HepG2 (cell line): Measurements from ENCODE around the gene UBL4B. TPM values are rescaled to one million over a fixed set of nuclear protein-coding genes. Genes with fewer than 3 reads are reported as not detected.

Source experiments
- FOXK1 ChIP-seq: sonication (generic); formaldehyde crosslinking; IDR thresholded peaks from 2 replicates; pipeline ENCODE4 v1.4.0; 2020; ENCODE audit warnings: low read depth, missing genetic modification reagents, borderline replicate concordance
- KAT7 ChIP-seq: IDR thresholded peaks from 2 replicates; pipeline ENCODE4 v1.6.1; 2018; ENCODE audit warnings: borderline replicate concordance, missing compliant biosample characterization
- MED13 ChIP-seq: sonication (generic); formaldehyde crosslinking; IDR thresholded peaks from 2 replicates; pipeline ENCODE4 v1.5.0; 2020; ENCODE audit warnings: missing genetic modification reagents
- SYNCRIP ChIP-seq: fragments of 200-400 bp; formaldehyde crosslinking; IDR thresholded peaks from 2 replicates; pipeline ENCODE4 v1.6.1; 2018; ENCODE audit warnings: mild to moderate bottlenecking, low read depth, low read length; ENCODE audit not compliant: insufficient read depth
- TCF12 ChIP-seq, 2 experiments: fragments of 450-650 bp in 1 of 2; sonication (generic) in 1 of 2; formaldehyde crosslinking in 1 of 2; IDR thresholded peaks; 2 replicates each; pipeline versions ENCODE4 v1.6.1 to v1.8.0; 2017 to 2022; ENCODE audit warnings: antibody characterized with exemption in 1 of 2, mild to moderate bottlenecking in 1 of 2, missing genetic modification reagents in 1 of 2, moderate library complexity in 1 of 2
- ZC3H4 ChIP-seq: sonication (generic); formaldehyde crosslinking; IDR thresholded peaks from 2 replicates; pipeline ENCODE4 v1.4.0; 2020; ENCODE audit warnings: missing genetic modification reagents, borderline replicate concordance
- ZFP62 ChIP-seq: sonication (generic); formaldehyde crosslinking; IDR thresholded peaks from 2 replicates; pipeline ENCODE4 v1.4.0; 2020; ENCODE audit warnings: missing genetic modification reagents
- ZNF432 ChIP-seq: sonication (generic); formaldehyde crosslinking; IDR thresholded peaks from 2 replicates; pipeline ENCODE4 v1.5.0; 2020; ENCODE audit warnings: missing genetic modification reagents, mild to moderate bottlenecking, borderline replicate concordance
- ZNF567 ChIP-seq: sonication (generic); formaldehyde crosslinking; IDR thresholded peaks from 2 replicates; pipeline ENCODE4 v1.8.1; 2023; ENCODE audit warnings: mild to moderate bottlenecking, missing genetic modification reagents, borderline replicate concordance
- polyA plus RNA-seq, 8 experiments: library from polyadenylated mRNA; depleted of rRNA in 3 of 8; stranded (reverse) in 7 of 8; unstranded in 1 of 8; fragments of >200 nt; fragmentation: Illumina TruSeq in 4 of 8; extraction: Trizol in 4 of 8; gene quantifications; 2 replicates each; pipeline versions ENCODE4 v1.2.1 to v1.2.3, GENCODE V29; 2011 to 2016; ENCODE audit warnings: low read depth in 4 of 8, missing spikeins in 1 of 8, mixed read lengths in 1 of 8; ENCODE audit not compliant: insufficient read depth in 1 of 8
- total RNA-seq, 5 experiments: library from RNA; depleted of rRNA; stranded (reverse); fragments of >200 nt; fragmentation: Illumina TruSeq; extraction: Trizol; gene quantifications; 2 replicates each; pipeline ENCODE4 v1.2.3, GENCODE V29; 2016; ENCODE audit warnings: low read depth in 1 of 5
- TF ChIP-seq, protein P1 (sequence below), 2 experiments: sonication (generic) in 1 of 2; formaldehyde crosslinking in 1 of 2; IDR thresholded peaks; 2 replicates each; pipeline versions ENCODE4 v1.6.1 to v1.9.0; 2014 to 2022; ENCODE audit warnings: antibody characterized with exemption in 1 of 2, borderline replicate concordance in 1 of 2, inconsistent platforms in 1 of 2, low read depth in 1 of 2, missing genetic modification reagents in 1 of 2
- TF ChIP-seq, protein P2 (sequence below): sonication (generic); formaldehyde crosslinking; IDR thresholded peaks from 2 replicates; pipeline ENCODE4 v1.4.0; 2020; ENCODE audit warnings: mild to moderate bottlenecking, missing genetic modification reagents
- TF ChIP-seq, protein P3 (sequence below): IDR thresholded peaks from 2 replicates; pipeline ENCODE4 v1.6.1; 2016; ENCODE audit warnings: missing compliant biosample characterization, missing genetic modification reagents, borderline replicate concordance
- TF ChIP-seq, protein P4 (sequence below): sonication (generic); formaldehyde crosslinking; conservative IDR thresholded peaks from 2 replicates; pipeline ENCODE4 v1.4.0; 2020; ENCODE audit warnings: missing genetic modification reagents

The UBL4B gene
- total and polyA plus RNA-seq, 2 of the 13 experiments (the other 11 are each of a cell fraction or from before 2014, with no cell fraction given) = not detected

DNA sequence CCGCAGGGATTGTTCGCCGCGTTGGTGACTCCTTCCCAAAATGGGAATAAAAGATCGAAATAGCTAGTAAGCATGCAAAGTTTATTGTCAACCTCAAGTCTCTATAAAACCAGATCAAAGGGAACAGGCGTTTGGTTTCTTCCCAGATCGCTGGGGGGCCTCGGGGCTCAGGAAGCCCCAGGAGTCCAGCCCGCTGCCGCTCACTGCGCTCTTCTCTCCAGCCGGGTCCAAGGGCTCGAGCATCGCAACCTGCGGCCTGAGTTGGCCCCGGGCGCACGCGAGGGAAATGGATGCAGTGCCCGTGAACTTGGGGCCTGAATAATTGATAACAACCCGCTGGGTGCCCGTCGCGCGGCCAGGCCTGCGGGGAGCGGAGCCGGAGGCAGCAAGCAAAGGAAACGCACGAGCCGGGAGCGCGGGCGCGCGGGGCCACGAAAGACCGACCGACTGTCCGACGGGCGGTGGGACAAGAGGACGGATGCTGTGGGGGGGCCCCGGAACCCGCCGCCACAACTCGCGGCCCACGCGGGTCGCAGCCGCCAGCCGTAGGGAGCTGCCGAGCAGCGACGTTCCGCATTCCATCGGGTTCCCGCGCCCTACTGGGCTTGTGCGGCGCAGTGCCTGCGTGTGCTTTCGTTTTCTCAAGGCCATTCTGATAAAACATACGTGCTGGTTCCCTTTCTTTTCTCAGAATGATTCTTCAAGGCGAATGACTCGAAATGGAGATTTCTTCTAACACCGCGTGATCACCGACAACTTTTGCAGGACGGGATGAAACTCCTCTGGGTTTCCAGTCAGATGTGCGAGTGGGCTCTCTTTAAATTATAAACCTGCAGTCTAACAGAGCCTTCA is 27.8 kb upstream of the UBL4B start (continued):
- TF ChIP-seq, protein P1, sequence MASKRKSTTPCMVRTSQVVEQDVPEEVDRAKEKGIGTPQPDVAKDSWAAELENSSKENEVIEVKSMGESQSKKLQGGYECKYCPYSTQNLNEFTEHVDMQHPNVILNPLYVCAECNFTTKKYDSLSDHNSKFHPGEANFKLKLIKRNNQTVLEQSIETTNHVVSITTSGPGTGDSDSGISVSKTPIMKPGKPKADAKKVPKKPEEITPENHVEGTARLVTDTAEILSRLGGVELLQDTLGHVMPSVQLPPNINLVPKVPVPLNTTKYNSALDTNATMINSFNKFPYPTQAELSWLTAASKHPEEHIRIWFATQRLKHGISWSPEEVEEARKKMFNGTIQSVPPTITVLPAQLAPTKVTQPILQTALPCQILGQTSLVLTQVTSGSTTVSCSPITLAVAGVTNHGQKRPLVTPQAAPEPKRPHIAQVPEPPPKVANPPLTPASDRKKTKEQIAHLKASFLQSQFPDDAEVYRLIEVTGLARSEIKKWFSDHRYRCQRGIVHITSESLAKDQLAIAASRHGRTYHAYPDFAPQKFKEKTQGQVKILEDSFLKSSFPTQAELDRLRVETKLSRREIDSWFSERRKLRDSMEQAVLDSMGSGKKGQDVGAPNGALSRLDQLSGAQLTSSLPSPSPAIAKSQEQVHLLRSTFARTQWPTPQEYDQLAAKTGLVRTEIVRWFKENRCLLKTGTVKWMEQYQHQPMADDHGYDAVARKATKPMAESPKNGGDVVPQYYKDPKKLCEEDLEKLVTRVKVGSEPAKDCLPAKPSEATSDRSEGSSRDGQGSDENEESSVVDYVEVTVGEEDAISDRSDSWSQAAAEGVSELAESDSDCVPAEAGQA (IDR thresholded peaks at IDR 0.05; ENCODE audit: low read depth) = no peak
- TF ChIP-seq, protein P1 (CRISPR knock-in tag; IDR thresholded peaks at IDR 0.05; ENCODE audit: borderline replicate concordance) = no peak
- TF ChIP-seq, protein P2, sequence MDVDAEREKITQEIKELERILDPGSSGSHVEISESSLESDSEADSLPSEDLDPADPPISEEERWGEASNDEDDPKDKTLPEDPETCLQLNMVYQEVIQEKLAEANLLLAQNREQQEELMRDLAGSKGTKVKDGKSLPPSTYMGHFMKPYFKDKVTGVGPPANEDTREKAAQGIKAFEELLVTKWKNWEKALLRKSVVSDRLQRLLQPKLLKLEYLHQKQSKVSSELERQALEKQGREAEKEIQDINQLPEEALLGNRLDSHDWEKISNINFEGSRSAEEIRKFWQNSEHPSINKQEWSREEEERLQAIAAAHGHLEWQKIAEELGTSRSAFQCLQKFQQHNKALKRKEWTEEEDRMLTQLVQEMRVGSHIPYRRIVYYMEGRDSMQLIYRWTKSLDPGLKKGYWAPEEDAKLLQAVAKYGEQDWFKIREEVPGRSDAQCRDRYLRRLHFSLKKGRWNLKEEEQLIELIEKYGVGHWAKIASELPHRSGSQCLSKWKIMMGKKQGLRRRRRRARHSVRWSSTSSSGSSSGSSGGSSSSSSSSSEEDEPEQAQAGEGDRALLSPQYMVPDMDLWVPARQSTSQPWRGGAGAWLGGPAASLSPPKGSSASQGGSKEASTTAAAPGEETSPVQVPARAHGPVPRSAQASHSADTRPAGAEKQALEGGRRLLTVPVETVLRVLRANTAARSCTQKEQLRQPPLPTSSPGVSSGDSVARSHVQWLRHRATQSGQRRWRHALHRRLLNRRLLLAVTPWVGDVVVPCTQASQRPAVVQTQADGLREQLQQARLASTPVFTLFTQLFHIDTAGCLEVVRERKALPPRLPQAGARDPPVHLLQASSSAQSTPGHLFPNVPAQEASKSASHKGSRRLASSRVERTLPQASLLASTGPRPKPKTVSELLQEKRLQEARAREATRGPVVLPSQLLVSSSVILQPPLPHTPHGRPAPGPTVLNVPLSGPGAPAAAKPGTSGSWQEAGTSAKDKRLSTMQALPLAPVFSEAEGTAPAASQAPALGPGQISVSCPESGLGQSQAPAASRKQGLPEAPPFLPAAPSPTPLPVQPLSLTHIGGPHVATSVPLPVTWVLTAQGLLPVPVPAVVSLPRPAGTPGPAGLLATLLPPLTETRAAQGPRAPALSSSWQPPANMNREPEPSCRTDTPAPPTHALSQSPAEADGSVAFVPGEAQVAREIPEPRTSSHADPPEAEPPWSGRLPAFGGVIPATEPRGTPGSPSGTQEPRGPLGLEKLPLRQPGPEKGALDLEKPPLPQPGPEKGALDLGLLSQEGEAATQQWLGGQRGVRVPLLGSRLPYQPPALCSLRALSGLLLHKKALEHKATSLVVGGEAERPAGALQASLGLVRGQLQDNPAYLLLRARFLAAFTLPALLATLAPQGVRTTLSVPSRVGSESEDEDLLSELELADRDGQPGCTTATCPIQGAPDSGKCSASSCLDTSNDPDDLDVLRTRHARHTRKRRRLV (CRISPR knock-in tag) = no peak
- TF ChIP-seq, protein P3, sequence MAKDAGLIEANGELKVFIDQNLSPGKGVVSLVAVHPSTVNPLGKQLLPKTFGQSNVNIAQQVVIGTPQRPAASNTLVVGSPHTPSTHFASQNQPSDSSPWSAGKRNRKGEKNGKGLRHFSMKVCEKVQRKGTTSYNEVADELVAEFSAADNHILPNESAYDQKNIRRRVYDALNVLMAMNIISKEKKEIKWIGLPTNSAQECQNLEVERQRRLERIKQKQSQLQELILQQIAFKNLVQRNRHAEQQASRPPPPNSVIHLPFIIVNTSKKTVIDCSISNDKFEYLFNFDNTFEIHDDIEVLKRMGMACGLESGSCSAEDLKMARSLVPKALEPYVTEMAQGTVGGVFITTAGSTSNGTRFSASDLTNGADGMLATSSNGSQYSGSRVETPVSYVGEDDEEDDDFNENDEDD (CRISPR knock-in tag) = peak; percentile 67; the same call in 1 of the 2 replicates
- TF ChIP-seq ZFP62 (CRISPR knock-in tag) (no peak), ZNF567 (CRISPR knock-in tag) (no peak), ZC3H4 (CRISPR knock-in tag) (no peak), ZNF432 (no peak), SYNCRIP (no peak), MED13 (CRISPR knock-in tag) (no peak), FOXK1 (CRISPR knock-in tag) (no peak), TCF12 (IDR thresholded peaks at IDR 0.05) (no peak), TCF12 (CRISPR knock-in tag; IDR thresholded peaks at IDR 0.05) (no peak), KAT7 (CRISPR knock-in tag) (no peak)
- TF ChIP-seq, protein P4, sequence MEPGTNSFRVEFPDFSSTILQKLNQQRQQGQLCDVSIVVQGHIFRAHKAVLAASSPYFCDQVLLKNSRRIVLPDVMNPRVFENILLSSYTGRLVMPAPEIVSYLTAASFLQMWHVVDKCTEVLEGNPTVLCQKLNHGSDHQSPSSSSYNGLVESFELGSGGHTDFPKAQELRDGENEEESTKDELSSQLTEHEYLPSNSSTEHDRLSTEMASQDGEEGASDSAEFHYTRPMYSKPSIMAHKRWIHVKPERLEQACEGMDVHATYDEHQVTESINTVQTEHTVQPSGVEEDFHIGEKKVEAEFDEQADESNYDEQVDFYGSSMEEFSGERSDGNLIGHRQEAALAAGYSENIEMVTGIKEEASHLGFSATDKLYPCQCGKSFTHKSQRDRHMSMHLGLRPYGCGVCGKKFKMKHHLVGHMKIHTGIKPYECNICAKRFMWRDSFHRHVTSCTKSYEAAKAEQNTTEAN (CRISPR knock-in tag) = no peak
